Measurements from ENCODE around the gene SIAH3.

DNA sequence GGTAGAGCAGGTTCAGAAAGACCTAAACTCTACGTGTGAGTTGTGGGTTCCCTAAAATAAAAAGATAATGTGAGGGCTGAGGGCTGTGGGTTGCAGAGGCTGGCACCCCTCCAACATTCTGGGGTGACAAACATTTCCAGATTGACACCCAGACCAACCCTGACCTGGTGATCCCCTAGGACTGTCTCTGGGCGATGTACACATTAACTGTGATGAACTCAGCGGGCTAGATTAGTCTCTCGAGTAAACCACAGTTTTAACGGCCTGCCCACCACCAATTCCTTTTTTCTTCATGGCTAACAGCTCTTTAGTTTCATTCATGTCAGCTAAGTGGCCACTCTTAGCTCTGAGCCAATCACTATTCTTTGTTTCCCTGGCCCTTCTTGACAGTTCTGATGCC, 24.8 kb downstream of the SIAH3 start:
- TF ChIP-seq, protein P1, sequence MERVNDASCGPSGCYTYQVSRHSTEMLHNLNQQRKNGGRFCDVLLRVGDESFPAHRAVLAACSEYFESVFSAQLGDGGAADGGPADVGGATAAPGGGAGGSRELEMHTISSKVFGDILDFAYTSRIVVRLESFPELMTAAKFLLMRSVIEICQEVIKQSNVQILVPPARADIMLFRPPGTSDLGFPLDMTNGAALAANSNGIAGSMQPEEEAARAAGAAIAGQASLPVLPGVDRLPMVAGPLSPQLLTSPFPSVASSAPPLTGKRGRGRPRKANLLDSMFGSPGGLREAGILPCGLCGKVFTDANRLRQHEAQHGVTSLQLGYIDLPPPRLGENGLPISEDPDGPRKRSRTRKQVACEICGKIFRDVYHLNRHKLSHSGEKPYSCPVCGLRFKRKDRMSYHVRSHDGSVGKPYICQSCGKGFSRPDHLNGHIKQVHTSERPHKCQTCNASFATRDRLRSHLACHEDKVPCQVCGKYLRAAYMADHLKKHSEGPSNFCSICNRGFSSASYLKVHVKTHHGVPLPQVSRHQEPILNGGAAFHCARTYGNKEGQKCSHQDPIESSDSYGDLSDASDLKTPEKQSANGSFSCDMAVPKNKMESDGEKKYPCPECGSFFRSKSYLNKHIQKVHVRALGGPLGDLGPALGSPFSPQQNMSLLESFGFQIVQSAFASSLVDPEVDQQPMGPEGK (CRISPR knock-in tag; IDR thresholded peaks at IDR 0.05; ENCODE audit: borderline replicate concordance): no peak
- TF ChIP-seq, protein P2, sequence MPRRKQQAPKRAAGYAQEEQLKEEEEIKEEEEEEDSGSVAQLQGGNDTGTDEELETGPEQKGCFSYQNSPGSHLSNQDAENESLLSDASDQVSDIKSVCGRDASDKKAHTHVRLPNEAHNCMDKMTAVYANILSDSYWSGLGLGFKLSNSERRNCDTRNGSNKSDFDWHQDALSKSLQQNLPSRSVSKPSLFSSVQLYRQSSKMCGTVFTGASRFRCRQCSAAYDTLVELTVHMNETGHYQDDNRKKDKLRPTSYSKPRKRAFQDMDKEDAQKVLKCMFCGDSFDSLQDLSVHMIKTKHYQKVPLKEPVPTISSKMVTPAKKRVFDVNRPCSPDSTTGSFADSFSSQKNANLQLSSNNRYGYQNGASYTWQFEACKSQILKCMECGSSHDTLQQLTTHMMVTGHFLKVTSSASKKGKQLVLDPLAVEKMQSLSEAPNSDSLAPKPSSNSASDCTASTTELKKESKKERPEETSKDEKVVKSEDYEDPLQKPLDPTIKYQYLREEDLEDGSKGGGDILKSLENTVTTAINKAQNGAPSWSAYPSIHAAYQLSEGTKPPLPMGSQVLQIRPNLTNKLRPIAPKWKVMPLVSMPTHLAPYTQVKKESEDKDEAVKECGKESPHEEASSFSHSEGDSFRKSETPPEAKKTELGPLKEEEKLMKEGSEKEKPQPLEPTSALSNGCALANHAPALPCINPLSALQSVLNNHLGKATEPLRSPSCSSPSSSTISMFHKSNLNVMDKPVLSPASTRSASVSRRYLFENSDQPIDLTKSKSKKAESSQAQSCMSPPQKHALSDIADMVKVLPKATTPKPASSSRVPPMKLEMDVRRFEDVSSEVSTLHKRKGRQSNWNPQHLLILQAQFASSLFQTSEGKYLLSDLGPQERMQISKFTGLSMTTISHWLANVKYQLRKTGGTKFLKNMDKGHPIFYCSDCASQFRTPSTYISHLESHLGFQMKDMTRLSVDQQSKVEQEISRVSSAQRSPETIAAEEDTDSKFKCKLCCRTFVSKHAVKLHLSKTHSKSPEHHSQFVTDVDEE (CRISPR knock-in tag; IDR thresholded peaks at IDR 0.05): no peak
- TF ChIP-seq ISL1 (CRISPR knock-in tag; IDR thresholded peaks at IDR 0.05) (no peak), ESRRG (CRISPR knock-in tag; IDR thresholded peaks at IDR 0.05) (no peak)
